HEK293T (cell line): Measurements from ENCODE around the gene GALNT11.

Experiments used
- CTCF ChIA-PET: fragments of 350-600 bp; formaldehyde crosslinking; extraction: SDS; loops from one replicate; lab custom pipeline; 2021; ENCODE audit warnings: antibody characterized with exemption, inconsistent platforms; lab: Yijun Ruan, JAX
- POLR2A ChIA-PET: fragments of 350-600 bp; formaldehyde crosslinking; extraction: SDS; loops from one replicate; lab custom pipeline; 2020; ENCODE audit warnings: antibody characterized with exemption, inconsistent platforms; lab: Yijun Ruan, JAX
- DNase-seq: peaks from one replicate; pipeline ENCODE4 v3.0.0; 2012; ENCODE audit warnings: mixed read lengths; ENCODE audit errors: extremely low spot score
- ARNT ChIP-seq: fragments of 450-650 bp; IDR thresholded peaks from 2 replicates; pipeline ENCODE4 v1.6.1; 2017; ENCODE audit warnings: mild to moderate bottlenecking
- BHLHE40 ChIP-seq: fragments of 450-650 bp; IDR thresholded peaks from 2 replicates; pipeline ENCODE4 v1.6.1; 2016; ENCODE audit warnings: mild to moderate bottlenecking, moderate library complexity, borderline replicate concordance
- CTBP1 ChIP-seq: fragments of 450-650 bp; IDR thresholded peaks from 2 replicates; pipeline ENCODE4 v1.6.1; 2016; ENCODE audit warnings: borderline replicate concordance
- ELF4 ChIP-seq: fragments of 450-650 bp; IDR thresholded peaks from 2 replicates; pipeline ENCODE4 v1.6.1; 2017; ENCODE audit warnings: antibody characterized with exemption
- FOXA1 ChIP-seq: fragments of 450-650 bp; IDR thresholded peaks from 2 replicates; pipeline ENCODE4 v1.6.1; 2016; ENCODE audit warnings: mild to moderate bottlenecking
- FOXK2 ChIP-seq: fragments of 450-650 bp; IDR thresholded peaks from 2 replicates; pipeline ENCODE4 v1.6.1; 2016; ENCODE audit warnings: mild to moderate bottlenecking
- FOXM1 ChIP-seq: fragments of 450-650 bp; IDR thresholded peaks from 2 replicates; pipeline ENCODE4 v1.6.1; 2017; ENCODE audit warnings: mild to moderate bottlenecking, borderline replicate concordance
- HDGF ChIP-seq: fragments of 450-650 bp; IDR thresholded peaks from 2 replicates; pipeline ENCODE4 v1.6.1; 2017; ENCODE audit warnings: antibody characterized with exemption, borderline replicate concordance
- L3MBTL2 ChIP-seq: fragments of 450-650 bp; conservative IDR thresholded peaks from 2 replicates; pipeline ENCODE4 v1.6.1; 2016; ENCODE audit warnings: mild to moderate bottlenecking
- LEF1 ChIP-seq: fragments of 450-650 bp; IDR thresholded peaks from 2 replicates; pipeline ENCODE4 v1.6.1; 2017; ENCODE audit warnings: mild to moderate bottlenecking, borderline replicate concordance
- NFRKB ChIP-seq: fragments of 450-650 bp; IDR thresholded peaks from 2 replicates; pipeline ENCODE4 v1.6.1; 2016; ENCODE audit warnings: mild to moderate bottlenecking, moderate library complexity
- SP1 ChIP-seq: fragments of 450-650 bp; IDR thresholded peaks from 2 replicates; pipeline ENCODE4 v1.6.1; 2017
- SUZ12 ChIP-seq: fragments of 450-650 bp; IDR thresholded peaks from 2 replicates; pipeline ENCODE4 v1.6.1; 2016; ENCODE audit warnings: mild to moderate bottlenecking
- TARDBP ChIP-seq: fragments of 450-650 bp; IDR thresholded peaks from 2 replicates; pipeline ENCODE4 v1.6.1; 2016
- ZNF384 ChIP-seq: fragments of 450-650 bp; IDR thresholded peaks from 2 replicates; pipeline ENCODE4 v1.6.1; 2016
- TF ChIP-seq, protein P1 (sequence below): fragments of 450-650 bp; IDR thresholded peaks from 2 replicates; pipeline ENCODE4 v1.6.1; 2016

The GALNT11 gene

DNA sequence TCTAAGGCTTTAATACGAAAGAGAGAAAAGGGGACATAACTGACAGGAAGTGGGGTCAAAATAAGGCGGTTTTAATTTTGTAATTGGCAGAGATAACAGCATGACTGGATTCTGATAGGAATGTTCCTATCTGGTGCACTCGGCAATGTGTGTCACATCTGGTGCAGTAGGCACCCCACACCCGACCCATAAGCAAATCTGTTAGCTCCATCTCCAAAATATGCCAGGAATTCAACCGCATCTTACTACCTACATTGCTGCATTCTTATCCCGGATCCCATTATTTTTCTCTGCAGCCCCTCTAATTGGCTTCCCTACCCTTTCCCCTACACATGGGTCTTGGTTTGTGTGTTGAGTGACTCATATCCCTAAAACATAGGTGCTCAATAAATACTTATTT lies 19.1 kb upstream of the GALNT11 start:
- TF ChIP-seq BHLHE40 (no peak), SP1 (no peak), SUZ12 (no peak), ZNF384 (no peak), ELF4 (no peak), TARDBP (no peak), FOXA1 (no peak), FOXK2 (no peak), CTBP1 (no peak), L3MBTL2 (no peak), HDGF (no peak), ARNT (no peak)
- TF ChIP-seq, protein P1, sequence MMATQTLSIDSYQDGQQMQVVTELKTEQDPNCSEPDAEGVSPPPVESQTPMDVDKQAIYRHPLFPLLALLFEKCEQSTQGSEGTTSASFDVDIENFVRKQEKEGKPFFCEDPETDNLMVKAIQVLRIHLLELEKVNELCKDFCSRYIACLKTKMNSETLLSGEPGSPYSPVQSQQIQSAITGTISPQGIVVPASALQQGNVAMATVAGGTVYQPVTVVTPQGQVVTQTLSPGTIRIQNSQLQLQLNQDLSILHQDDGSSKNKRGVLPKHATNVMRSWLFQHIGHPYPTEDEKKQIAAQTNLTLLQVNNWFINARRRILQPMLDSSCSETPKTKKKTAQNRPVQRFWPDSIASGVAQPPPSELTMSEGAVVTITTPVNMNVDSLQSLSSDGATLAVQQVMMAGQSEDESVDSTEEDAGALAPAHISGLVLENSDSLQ, result no peak
- no peak for DNase-seq
- CTCF ChIA-PET, result no interaction called here
- POLR2A ChIA-PET, result no interaction called here

DNA sequence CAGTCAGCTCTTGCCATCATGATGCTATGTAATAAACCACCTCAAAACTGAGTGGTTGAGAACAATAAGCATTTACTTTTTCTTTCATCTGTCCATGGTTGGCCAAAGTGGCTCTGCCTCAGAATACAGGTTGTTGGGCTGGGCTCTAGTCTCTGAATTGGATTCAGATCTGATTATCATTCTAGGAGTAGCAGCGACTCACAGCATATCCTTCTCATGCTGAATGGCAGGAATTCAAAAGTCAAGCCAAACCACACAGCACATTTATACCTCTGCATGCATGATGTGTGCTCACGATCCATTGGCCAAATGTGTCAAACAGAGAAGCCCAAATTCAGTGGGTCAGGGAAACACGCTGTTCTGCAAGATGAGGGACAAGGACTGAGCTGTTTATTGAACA lies 13.6 kb upstream of the GALNT11 start:
- ChIA-PET CTCF (no interaction called here), POLR2A (no interaction called here)
- TF ChIP-seq FOXA1 (no peak), FOXK2 (no peak), LEF1 (no peak), NFRKB (no peak), SP1 (no peak), ARNT (no peak), ZNF384 (no peak), SUZ12 (no peak), CTBP1 (no peak), BHLHE40 (no peak), HDGF (no peak), ELF4 (no peak), L3MBTL2 (no peak), FOXM1 (no peak)
- no peak for DNase-seq

DNA sequence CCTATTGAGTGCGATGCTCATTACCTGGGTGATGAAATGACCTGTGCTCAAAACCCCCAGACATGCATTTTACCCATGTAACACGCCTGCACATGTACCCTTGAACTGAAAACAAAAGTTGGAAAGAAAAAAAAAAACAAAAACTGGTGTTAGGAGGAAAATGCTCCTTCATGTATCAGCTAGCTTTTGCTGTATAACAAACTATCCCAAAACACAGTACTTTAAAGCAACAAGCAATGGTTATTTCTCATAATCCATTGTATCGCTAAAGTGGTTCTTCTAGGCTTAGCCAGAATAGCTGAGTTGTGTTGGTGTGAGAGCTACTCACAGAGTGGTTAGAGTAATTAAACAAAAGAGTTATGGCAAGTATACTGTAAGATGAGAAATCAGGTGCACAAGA lies 12.2 kb upstream of the GALNT11 start:
- ChIA-PET POLR2A (no interaction called here), CTCF (no interaction called here)
- TF ChIP-seq HDGF, result no peak
- TF ChIP-seq LEF1, result no peak
- no peak for TF ChIP-seq ELF4
- TF ChIP-seq ZNF384, result no peak
- no peak for TF ChIP-seq BHLHE40
- TF ChIP-seq FOXK2, result no peak
- no peak for TF ChIP-seq SUZ12
- TF ChIP-seq ARNT, result no peak
- TF ChIP-seq CTBP1, result no peak
- no peak for TF ChIP-seq FOXA1
- TF ChIP-seq L3MBTL2, result no peak
- TF ChIP-seq SP1, result no peak
- no peak for TF ChIP-seq FOXM1
- TF ChIP-seq, protein P1, result no peak
- TF ChIP-seq NFRKB, result no peak
- no peak for TF ChIP-seq TARDBP
- no peak for DNase-seq

DNA sequence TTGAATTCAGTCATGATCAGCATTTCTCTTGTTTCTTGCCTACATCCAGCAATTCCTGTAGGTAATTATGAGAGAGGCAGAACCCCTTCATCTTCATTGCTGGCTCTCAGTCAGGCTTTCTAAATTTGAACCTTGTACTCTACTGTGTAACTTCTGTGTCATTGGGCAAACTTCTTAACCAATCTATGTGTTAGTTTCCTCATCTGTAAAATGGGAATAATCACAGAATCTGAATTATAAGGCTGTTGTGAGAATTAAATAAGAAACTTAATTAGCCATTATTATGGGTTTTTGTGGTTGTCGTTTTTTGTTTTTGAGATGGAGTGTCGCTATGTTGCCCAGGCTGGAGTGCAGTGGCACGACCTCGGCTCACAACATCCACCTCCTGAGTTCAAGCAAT lies 11.5 kb upstream of the GALNT11 start:
- no peak for TF ChIP-seq ELF4
- TF ChIP-seq SP1, result no peak
- TF ChIP-seq, protein P1, result no peak
- no peak for TF ChIP-seq FOXA1
- TF ChIP-seq BHLHE40, result no peak
- no peak for TF ChIP-seq TARDBP
- TF ChIP-seq NFRKB, result no peak
- ChIA-PET CTCF (no interaction called here), POLR2A (no interaction called here)
- DNase-seq, result no peak

DNA sequence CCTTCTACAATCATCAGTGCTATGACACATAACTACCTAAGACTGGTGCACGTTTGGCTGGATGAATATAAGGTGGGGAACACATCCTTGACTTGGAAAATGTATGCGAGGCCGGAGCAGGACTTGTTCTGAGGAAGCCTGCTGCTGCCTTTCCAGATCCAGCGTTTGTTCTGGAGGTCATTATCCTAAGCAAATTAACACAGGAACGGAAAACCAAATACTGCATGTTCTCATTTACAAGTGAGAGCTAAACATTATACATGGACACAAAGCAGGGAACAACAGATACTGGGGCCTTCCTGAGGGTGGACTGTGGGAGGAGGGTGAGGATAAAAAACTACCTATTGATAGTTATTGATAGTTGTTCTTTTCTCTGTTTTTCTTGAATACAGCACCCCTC lies 10.8 kb upstream of the GALNT11 start:
- TF ChIP-seq ZNF384 (no peak), ARNT (no peak), BHLHE40 (no peak)
- no peak for DNase-seq
- CTCF ChIA-PET, result interaction anchor here (1.2 kb wide), 1 partner anchor 11 kb away, joined by 3 read pairs; the partner anchor contains the start of gene GALNT11
- POLR2A ChIA-PET, result interaction anchor here (1.8 kb wide), 1 partner anchor 11 kb away, joined by 5 read pairs; the partner anchor contains the start of gene GALNT11

DNA sequence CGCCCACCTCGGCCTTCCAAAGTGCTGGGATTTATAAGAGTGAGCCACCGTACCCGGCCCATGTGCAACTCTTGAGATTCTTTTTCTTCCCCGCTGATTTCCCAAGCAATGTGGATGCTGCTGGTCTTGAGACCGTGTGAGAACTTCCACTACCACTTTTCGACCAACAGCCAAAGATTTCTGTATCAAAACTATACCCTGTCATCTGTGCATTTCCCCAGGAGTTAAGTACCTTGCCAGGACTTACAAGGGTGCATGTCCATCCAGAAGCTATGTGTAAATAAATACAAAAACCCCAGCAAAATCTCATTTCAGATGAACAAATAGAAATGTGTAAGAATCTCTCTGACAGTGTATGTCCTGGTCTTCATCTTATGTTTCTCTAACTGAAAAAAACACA lies 9.9 kb upstream of the GALNT11 start:
- POLR2A ChIA-PET, result interaction anchor here (1.8 kb wide), 1 partner anchor 10 kb away, joined by 5 read pairs; the partner anchor contains the start of gene GALNT11
- TF ChIP-seq ARNT, result no peak
- TF ChIP-seq CTBP1, result no peak
- TF ChIP-seq HDGF, result no peak
- no peak for TF ChIP-seq FOXM1
- no peak for TF ChIP-seq NFRKB
- no peak for TF ChIP-seq TARDBP
- TF ChIP-seq SUZ12, result no peak
- TF ChIP-seq BHLHE40, result no peak
- TF ChIP-seq ZNF384, result no peak
- TF ChIP-seq FOXA1, result no peak
- no peak for TF ChIP-seq LEF1
- no peak for TF ChIP-seq ELF4
- no peak for TF ChIP-seq L3MBTL2
- TF ChIP-seq SP1, result no peak
- no peak for TF ChIP-seq FOXK2
- TF ChIP-seq, protein P1, result no peak
- CTCF ChIA-PET, result interaction anchor here (1.2 kb wide), 1 partner anchor 10 kb away, joined by 3 read pairs; the partner anchor contains the start of gene GALNT11
- DNase-seq, result no peak
